HepG2 (cell line): Measurements from ENCODE around the gene TMEM9. TPM values are rescaled to one million over a fixed set of nuclear protein-coding genes. Genes with fewer than 3 reads are reported as not detected.

ENCODE experiments used
- ATAC-seq: fragments of 200-7000 bp; cut with Tn5 transposase; 3 replicates; pipeline ENCODE4 v1.9.1; 2020; ENCODE audit warnings: mild to moderate bottlenecking, moderate library complexity
- BruUV-seq: library from RNA; stranded (reverse); fragments of 400-500 nt; replicated peaks from 2 replicates; lab custom pipeline; 2021; lab: Mats Ljungman, UMichigan
- CTCF ChIA-PET: fragments of 300-600 bp; formaldehyde crosslinking; extraction: SDS; loops from one replicate; lab custom pipeline; 2021; ENCODE audit warnings: low total read pairs, inconsistent platforms, low intra/inter-chr PET ratio; lab: Yijun Ruan, JAX
- POLR2A ChIA-PET: fragments of 350-600 bp; sonication (Branson Sonifier 250); formaldehyde crosslinking; loops from one replicate; lab custom pipeline; 2020; ENCODE audit warnings: antibody characterized with exemption, inconsistent platforms; lab: Yijun Ruan, JAX
- DNase-seq: peaks from one replicate; pipeline ENCODE4 v3.0.0-alpha.2; 2015; ENCODE audit warnings: low spot score
- FAIRE-seq: peaks from 3 replicates; lab custom pipeline; 2011; peaks lifted over from hg19 to GRCh38; lab: Jason Lieb, UNC
- H2AFZ ChIP-seq: one replicate; pipeline ENCODE4 v1.6.1; 2011; ENCODE audit warnings: low read length, inconsistent platforms
- H3K27ac ChIP-seq: fragments of 300-600 bp; 3 replicates; pipeline ENCODE4 v1.8.0; 2011; ENCODE audit warnings: mixed run types, mild to moderate bottlenecking, mixed read lengths, low read length, inconsistent platforms; ENCODE audit not compliant: insufficient read depth; ENCODE audit errors: extremely low read length
- H3K27me3 ChIP-seq, 2 experiments: fragments of 200-600 bp in 1 of 2; 2 replicates in 1 of 2; 3 replicates in 1 of 2; pipeline versions ENCODE4 v1.6.0 to v1.8.0; 2011; ENCODE audit warnings: low read length in 2 of 2, mild to moderate bottlenecking in 2 of 2, moderate library complexity in 2 of 2, inconsistent platforms in 1 of 2; ENCODE audit not compliant: insufficient read depth in 2 of 2, control insufficient read depth in 1 of 2
- H3K36me3 ChIP-seq, 2 experiments: fragments of 200-600 bp in 1 of 2; replicated peaks in 1 of 2; 2 replicates in 1 of 2; 3 replicates in 1 of 2; pipeline versions ENCODE4 v1.5.1 to v1.8.0; 2011; ENCODE audit warnings: low read length in 2 of 2, inconsistent platforms in 1 of 2; ENCODE audit not compliant: insufficient read depth in 2 of 2, control insufficient read depth in 1 of 2
- H3K4me1 ChIP-seq: 2 replicates; pipeline ENCODE4 v1.5.1; 2012; ENCODE audit warnings: low read length, inconsistent platforms; ENCODE audit not compliant: insufficient read depth
- H3K4me2 ChIP-seq: 2 replicates; pipeline ENCODE4 v1.6.0; 2011; ENCODE audit warnings: low read depth, low read length, inconsistent platforms
- H3K4me3 ChIP-seq, 3 experiments: fragments of 200-600 bp in 1 of 3; sonication (generic), shearing (Covaris generic) in 1 of 3; replicated peaks in 1 of 3; 2 replicates each; pipeline ENCODE4 v1.5.1; 2011 to 2016; ENCODE audit warnings: low read length in 3 of 3, inconsistent platforms in 2 of 3, low read depth in 2 of 3, mild to moderate bottlenecking in 2 of 3, control low read depth in 1 of 3, mixed read lengths in 1 of 3; ENCODE audit not compliant: insufficient read depth in 1 of 3
- H3K79me2 ChIP-seq: one replicate; pipeline ENCODE4 v1.6.1; 2011; ENCODE audit warnings: low read length, inconsistent platforms; ENCODE audit not compliant: insufficient read depth
- H3K9ac ChIP-seq: 2 replicates; pipeline ENCODE4 v1.6.0; 2011; ENCODE audit warnings: mild to moderate bottlenecking, low read depth, low read length, inconsistent platforms; ENCODE audit not compliant: insufficient read depth
- H3K9me3 ChIP-seq: 2 replicates; pipeline ENCODE4 v1.5.1; 2012; ENCODE audit warnings: mild to moderate bottlenecking, low read length
- H4K20me1 ChIP-seq: 2 replicates; pipeline ENCODE4 v1.6.0; 2011; ENCODE audit warnings: inconsistent platforms, mild to moderate bottlenecking, low read length, moderate library complexity; ENCODE audit not compliant: insufficient read depth
- ATF3 ChIP-seq: sonication (generic); formaldehyde crosslinking; IDR thresholded peaks from 2 replicates; pipeline ENCODE4 v1.4.0; 2020; ENCODE audit warnings: missing genetic modification reagents
- EP300 ChIP-seq, 3 experiments: sonication (generic) in 1 of 3; formaldehyde crosslinking in 1 of 3; IDR thresholded peaks; 2 replicates each; pipeline versions ENCODE4 v1.5.1 to v1.6.1; 2011 to 2020; ENCODE audit warnings: low read depth in 2 of 3, low read length in 2 of 3, borderline replicate concordance in 1 of 3, improper control_type of control experiment in 1 of 3, mild to moderate bottlenecking in 1 of 3, missing genetic modification reagents in 1 of 3, moderate library complexity in 1 of 3
- ETS1 ChIP-seq: sonication (generic); formaldehyde crosslinking; IDR thresholded peaks from 2 replicates; pipeline ENCODE4 v1.4.0; 2020; ENCODE audit warnings: missing genetic modification reagents
- FOXA1 ChIP-seq, 2 experiments: fragments of 450-650 bp in 1 of 2; sonication (generic) in 1 of 2; formaldehyde crosslinking in 1 of 2; IDR thresholded peaks; 2 replicates each; pipeline versions ENCODE4 v1.4.0 to v1.6.1; 2016 to 2020; ENCODE audit warnings: missing genetic modification reagents in 1 of 2
- HOXA7 ChIP-seq: sonication (generic); formaldehyde crosslinking; IDR thresholded peaks from 2 replicates; pipeline ENCODE4 v1.8.1; 2022; ENCODE audit warnings: mild to moderate bottlenecking, missing genetic modification reagents, moderate library complexity
- KLF11 ChIP-seq: IDR thresholded peaks from 2 replicates; pipeline ENCODE4 v1.6.1; 2016; ENCODE audit warnings: missing compliant biosample characterization
- PHF8 ChIP-seq: sonication (generic); formaldehyde crosslinking; IDR thresholded peaks from 2 replicates; pipeline ENCODE4 v1.5.0; 2020; ENCODE audit warnings: missing genetic modification reagents
- SMARCE1 ChIP-seq: fragments of 450-650 bp; IDR thresholded peaks from 2 replicates; pipeline ENCODE4 v1.6.1; 2017; ENCODE audit warnings: borderline replicate concordance
- TGIF2 ChIP-seq: IDR thresholded peaks from 2 replicates; pipeline ENCODE4 v1.6.1; 2016; ENCODE audit warnings: control low read depth, missing compliant biosample characterization
- ZNF180 ChIP-seq: sonication (generic); formaldehyde crosslinking; IDR thresholded peaks from 2 replicates; pipeline ENCODE4 v1.4.0; 2020; ENCODE audit warnings: low read depth, missing genetic modification reagents, borderline replicate concordance
- ZNF260 ChIP-seq: sonication (generic); formaldehyde crosslinking; IDR thresholded peaks from 2 replicates; pipeline ENCODE4 v1.4.0; 2020; ENCODE audit warnings: missing genetic modification reagents, low read depth, mild to moderate bottlenecking, borderline replicate concordance
- ZNF512 ChIP-seq: sonication (generic); formaldehyde crosslinking; IDR thresholded peaks from 2 replicates; pipeline ENCODE4 v1.4.0; 2020; ENCODE audit warnings: mild to moderate bottlenecking, missing genetic modification reagents
- ZNF552 ChIP-seq: sonication (generic); formaldehyde crosslinking; IDR thresholded peaks from 2 replicates; pipeline ENCODE4 v1.9.0; 2022; ENCODE audit warnings: missing genetic modification reagents, mild to moderate bottlenecking, borderline replicate concordance
- WGBS: methylation state at CpG from one replicate; pipeline ENCODE4 v1.1.6; 2017; ENCODE audit warnings: low lambda C conversion rate; 5-methylcytosine and 5-hydroxymethylcytosine counted together
- in situ Hi-C: cut with HindIII; loops from 2 replicates; pipeline ENCODE4 v1.10.0; 2017; ENCODE audit warnings: low pct_unique_long_range_greater_than_20kb; ENCODE audit not compliant: extremely low pct_ligation_motif_present
- intact Hi-C: fragments of 100-400 bp; cut with micrococcal nuclease; formaldehyde crosslinking; loops from one replicate; pipeline ENCODE4 v1.10.0; 2022; ENCODE audit not compliant: unreplicated experiment
- polyA plus RNA-seq, 8 experiments: library from polyadenylated mRNA; depleted of rRNA in 3 of 8; stranded (reverse) in 7 of 8; unstranded in 1 of 8; fragments of >200 nt; fragmentation: Illumina TruSeq in 4 of 8; extraction: Trizol in 4 of 8; gene quantifications; 2 replicates each; pipeline versions ENCODE4 v1.2.1 to v1.2.3, GENCODE V29; 2011 to 2016; ENCODE audit warnings: low read depth in 4 of 8, missing spikeins in 1 of 8, mixed read lengths in 1 of 8; ENCODE audit not compliant: insufficient read depth in 1 of 8
- total RNA-seq, 5 experiments: library from RNA; depleted of rRNA; stranded (reverse); fragments of >200 nt; fragmentation: Illumina TruSeq; extraction: Trizol; gene quantifications; 2 replicates each; pipeline ENCODE4 v1.2.3, GENCODE V29; 2016; ENCODE audit warnings: low read depth in 1 of 5

Gene TMEM9
- total and polyA plus RNA-seq, 2 of the 13 experiments (the other 11 are each of a cell fraction or from before 2014, with no cell fraction given): 60.9 to 102 TPM

- in situ Hi-C loops: loop anchor here (5.0 kb wide), 1 partner anchor 71 kb away; no protein-coding TSS in a partner anchor
- no peak for FAIRE-seq
- Histone ChIP-seq H3K9me3 (no peaks in the 10 kb centered on the region), H3K36me3 (peaks cover 33 to 95% of the 10 kb centered on the region in 2 experiments), H3K9ac (no peak overlapping the region)
- POLR2A ChIA-PET: no interaction called here
- intact Hi-C loops: no loop called here
- 96% methylated on average over 7 of the region's 7 CpGs for WGBS
- TF ChIP-seq HOXA7 (no peak), PHF8 (no peak), ZNF180 (CRISPR knock-in tag) (no peak), TGIF2 (no peak), ZNF512 (CRISPR knock-in tag) (no peak), EP300 (IDR thresholded peaks at IDR 0.05; ENCODE audit: low read depth in 2 of 2, low read length in 2 of 2) (no peak), EP300 (CRISPR knock-in tag; IDR thresholded peaks at IDR 0.05; ENCODE audit: borderline replicate concordance) (no peak), KLF11 (CRISPR knock-in tag) (no peak), FOXA1 (IDR thresholded peaks at IDR 0.05) (no peak), FOXA1 (CRISPR knock-in tag; IDR thresholded peaks at IDR 0.05) (no peak), ATF3 (CRISPR knock-in tag) (no peak), ZNF552 (CRISPR knock-in tag) (no peak), ETS1 (CRISPR knock-in tag) (no peak), ZNF260 (no peak), SMARCE1 (no peak)
- TF ChIP-seq, all 625 proteins: peak for 0
- Histone ChIP-seq H3K27me3 (no peaks in the 10 kb centered on the region), H3K27ac (no peak overlapping the region), H2AFZ (no peak overlapping the region), H4K20me1 (0 out of 2 replicates have a peak, but pooled peaks cover 4% of the 10 kb centered on the region), H3K79me2 (no peaks in the 10 kb centered on the region), H3K4me1 (no peaks in the 10 kb centered on the region), H3K4me2 (no peak overlapping the region), H3K4me3 (no peak overlapping the region)
- no TSS peak for BruUV-seq
- CTCF ChIA-PET: no interaction called here
- no peak for DNase-seq
- no peak for ATAC-seq
These were observed 8.5 kb downstream of the TMEM9 start for GRCh38 chr1:201145816-201146215.
